ENCODE data around the gene ACO2. TPM values are rescaled to one million over a fixed set of nuclear protein-coding genes. Genes with fewer than 3 reads are reported as not detected.

ACO2 gene
- total RNA-seq: 1,000 to 10,000 TPM in 2 of 9 donors, 100 to 1,000 TPM in 7; 503 to 1,146 (median 862) TPM
- polyA plus RNA-seq: 100 to 1,000 TPM; 375 to 431 TPM
- long read RNA-seq, donor 1, transcript ACO2-201 (18 exons, 2,741 nt): major isoform, 633 of 1,069 reads
- long read RNA-seq, donor 1, partial matches to known transcripts: 355 of 1,069 reads
- long read RNA-seq, donor 1, other reads (novel, unspliced or antisense): 80 of 1,069 reads
- long read RNA-seq, donor 2, transcript ACO2-201 (18 exons, 2,741 nt): major isoform, 1,730 of 2,310 reads
- long read RNA-seq, donor 2, partial matches to known transcripts: 498 of 2,310 reads
- long read RNA-seq, donor 2, other reads (novel, unspliced or antisense): 78 of 2,310 reads
- long read RNA-seq, donor 3, transcript ACO2-201 (18 exons, 2,741 nt): major isoform, 310 of 510 reads
- long read RNA-seq, donor 3, partial matches to known transcripts: 147 of 510 reads
- long read RNA-seq, donor 3, other reads (novel, unspliced or antisense): 53 of 510 reads

- Histone ChIP-seq H3K36me3 (peaks cover 0 to 66% (median 42%) of the 10 kb centered on the region in 9 donors), H3K27me3 (no peaks in the 10 kb centered on the region), H3K9me3 (no peaks in the 10 kb centered on the region), H3K27ac (peak within 1 kb of the TSS; percentile 91 to 99 (median 97)), H3K4me1 (peaks cover 0 to 53% (median 34%) of the 10 kb centered on the region in 12 donors), H3K4me3 (peak within 1 kb of the TSS; percentile 71 to 100 (median 95))
- TF ChIP-seq POLR2A (IDR thresholded peaks at IDR 0.05) (peak; percentile 58 to 77), CTCF (IDR thresholded peaks at IDR 0.05) (no peak)
- peak; percentile 97 to 99 (median 98) for DNase-seq
- WGBS, 4 donors: 0 to 1% (median 0%) methylated on average over 27 to 51 of the region's 51 CpGs
- peak; percentile 95 to 97 (median 97) for ATAC-seq
- intact Hi-C loops (cut with DNase I): loop anchor here in 5 of 10 donors (1.0 to 5.0 kb wide), 4 partner anchors 20 to 66 kb away; partner anchors contain the start of gene TOB2 (in 1 of the 5)
Observed at GRCh38 chr22:41468381-41469217, at the start of gene ACO2, which contains the start of gene PHF5A. Gene ACO2 (plus strand): TSS chr22:41469117. CDS start chr22:41469147, 30 bp downstream. Gene PHF5A (minus strand): TSS chr22:41468692. CDS start chr22:41468653, 39 bp downstream.

GRCh38 chr22:41425660-41426365 is 43.1 kb upstream of the ACO2 start:
- 65 to 82% (median 68%) methylated on average over 9 of the region's 9 CpGs for WGBS, 4 donors
- H3K4me3 ChIP-seq: no peak overlapping the region
- intact Hi-C loops (cut with DNase I): no loop called here
- ATAC-seq (no peak), DNase-seq (no peak)
- no peaks in the 10 kb centered on the region for H3K9me3 ChIP-seq
- no peak overlapping the region for H3K27ac ChIP-seq
- TF ChIP-seq CTCF (IDR thresholded peaks at IDR 0.05): no peak
- no peak for TF ChIP-seq POLR2A (IDR thresholded peaks at IDR 0.05)
- no peaks in the 10 kb centered on the region for H3K4me1 ChIP-seq
- peaks cover 0 to 57% (median 40%) of the 10 kb centered on the region in 9 donors for H3K36me3 ChIP-seq
- no peaks in the 10 kb centered on the region for H3K27me3 ChIP-seq

- peaks cover 0 to 72% (median 56%) of the 10 kb centered on the region in 9 donors for H3K36me3 ChIP-seq
- peaks cover 0 to 19% (median 8%) of the 10 kb centered on the region in 12 donors for H3K4me1 ChIP-seq
- ATAC-seq: peak in 1 of 4 donors; percentile 17
Observed at GRCh38 chr22:41429232-41429950, 39.5 kb upstream of the ACO2 start.

More at GRCh38 chr22:41429232-41429950, 39.5 kb upstream of the ACO2 start:
- no peak overlapping the region for H3K27ac ChIP-seq
- TF ChIP-seq POLR2A (IDR thresholded peaks at IDR 0.05) (no peak), CTCF (IDR thresholded peaks at IDR 0.05) (no peak)
- intact Hi-C loops (cut with DNase I): no loop called here
- no peaks in the 10 kb centered on the region for H3K27me3 ChIP-seq
- 82 to 91% (median 89%) methylated on average over 13 of the region's 13 CpGs for WGBS, 4 donors
- no peak overlapping the region for H3K4me3 ChIP-seq
- H3K9me3 ChIP-seq: no peaks in the 10 kb centered on the region
- DNase-seq: no peak
